Ovary (tissue), 10 donors: ENCODE data around the gene DPP3. TPM values are rescaled to one million over a fixed set of nuclear protein-coding genes. Genes with fewer than 3 reads are reported as not detected.
"Not testable (repeated sequence)": the region's sequence is repeated elsewhere in the genome, so short reads cannot be mapped to it uniquely, and the experiment has no call there.

Source experiments
- DNase-seq, 5 donors: peaks; one replicate each; pipeline ENCODE4 v3.0.0-alpha.2; 2019 to 2020
- H3K27ac ChIP-seq, 2 donors: fragments of 200-600 bp; one replicate each; pipeline versions ENCODE4 v1.5.1 to v1.8.0; 2019 to 2022
- H3K27me3 ChIP-seq: fragments of 200-600 bp; one replicate; pipeline ENCODE4 v1.8.0; 2022
- H3K36me3 ChIP-seq: fragments of 200-600 bp; sonication (generic); one replicate; pipeline ENCODE4 v1.5.1; 2019
- H3K4me1 ChIP-seq: one replicate; pipeline ENCODE4 v1.8.1; 2013; ENCODE audit warnings: mild to moderate bottlenecking, moderate library complexity; ENCODE audit not compliant: insufficient read depth
- H3K4me3 ChIP-seq: fragments of 200-600 bp; sonication (generic); one replicate; pipeline ENCODE4 v1.5.1; 2017
- H3K9me3 ChIP-seq, 2 donors: fragments of 200-600 bp in 1 of 2; sonication (generic) in 1 of 2; one replicate each; pipeline versions ENCODE4 v1.5.1 to v1.8.1; 2013 to 2019; ENCODE audit warnings: mild to moderate bottlenecking in 1 of 2, moderate library complexity in 1 of 2
- EP300 ChIP-seq: sonication (generic); formaldehyde crosslinking; IDR thresholded peaks from one replicate; pipeline ENCODE4 v1.6.1; 2017; ENCODE audit warnings: antibody characterized with exemption
- POLR2A ChIP-seq: fragments of 450-650 bp; IDR thresholded peaks from one replicate; pipeline ENCODE4 v1.6.1; 2017; ENCODE audit warnings: antibody characterized with exemption, mild to moderate bottlenecking, moderate library complexity
- WGBS, 3 donors: extraction: QIAGEN DNeasy Blood & Tissue Kit in 1 of 3; methylation state at CpG; one replicate each; pipeline versions ENCODE4 v1.1.5 to v1.1.7; 2013 to 2017; 5-methylcytosine and 5-hydroxymethylcytosine counted together
- intact Hi-C, 4 donors: fragments of 100-400 bp; cut with DNase I; formaldehyde crosslinking; loops; one replicate each; pipeline versions ENCODE4 v1.11.0 to v1.15.1; 2022 to 2023
- long read RNA-seq, 3 donors: library from polyadenylated mRNA in 2 of 3; unstranded in 2 of 3; transcript quantifications; one replicate each; pipeline ENCODE4 v2.0.0 and lab custom pipeline, GENCODE V29; 2021 to 2026
- polyA plus RNA-seq, 2 donors: library from polyadenylated mRNA; stranded (reverse); fragments of 200-250 nt in 1 of 2; fragments of 350-450 nt in 1 of 2; fragmentation: Illumina TruSeq in 1 of 2; extraction: RNeasy Lipid Tissue Mini Kit (QIAGEN cat#74804) in 1 of 2; gene quantifications; one replicate each; pipeline ENCODE4 v1.2.3, GENCODE V29; 2013 to 2014
- total RNA-seq, 7 donors: library from RNA; depleted of rRNA in 2 of 7; stranded (reverse); fragments of >200 nt in 2 of 7; fragmentation: NEBNext Ultra II Directional in 3 of 7; extraction: Animal tissue kit (Norgen Biotek cat#: 25700) in 3 of 7; gene quantifications; one replicate each; pipeline versions ENCODE4 v1.1.0 to v1.2.4, GENCODE V29; 2016 to 2023
- TF ChIP-seq, protein P1 (sequence below), 3 donors: fragments of 450-650 bp in 2 of 3; fragments of 200-600 bp in 1 of 3; IDR thresholded peaks; one replicate each; pipeline versions ENCODE4 v1.5.1 to v1.8.0; 2016 to 2022; ENCODE audit warnings: antibody characterized with exemption in 3 of 3, mild to moderate bottlenecking in 1 of 3
- donor health status: DM: no; HTN: no; CAD: no; lungs with moderate emphysema.
- donor health status: DM: no; HTN: no; CAD: no.
- donor health status: Bipolar disorder and iron deficiency.
- donor health status: DM: yes; HTN: yes; CAD: no.
- donor health status: DM: no; HTN: no; CAD: no.
- donor health status: DM: yes; HTN: yes; CAD: no.

DPP3 gene, protein sequence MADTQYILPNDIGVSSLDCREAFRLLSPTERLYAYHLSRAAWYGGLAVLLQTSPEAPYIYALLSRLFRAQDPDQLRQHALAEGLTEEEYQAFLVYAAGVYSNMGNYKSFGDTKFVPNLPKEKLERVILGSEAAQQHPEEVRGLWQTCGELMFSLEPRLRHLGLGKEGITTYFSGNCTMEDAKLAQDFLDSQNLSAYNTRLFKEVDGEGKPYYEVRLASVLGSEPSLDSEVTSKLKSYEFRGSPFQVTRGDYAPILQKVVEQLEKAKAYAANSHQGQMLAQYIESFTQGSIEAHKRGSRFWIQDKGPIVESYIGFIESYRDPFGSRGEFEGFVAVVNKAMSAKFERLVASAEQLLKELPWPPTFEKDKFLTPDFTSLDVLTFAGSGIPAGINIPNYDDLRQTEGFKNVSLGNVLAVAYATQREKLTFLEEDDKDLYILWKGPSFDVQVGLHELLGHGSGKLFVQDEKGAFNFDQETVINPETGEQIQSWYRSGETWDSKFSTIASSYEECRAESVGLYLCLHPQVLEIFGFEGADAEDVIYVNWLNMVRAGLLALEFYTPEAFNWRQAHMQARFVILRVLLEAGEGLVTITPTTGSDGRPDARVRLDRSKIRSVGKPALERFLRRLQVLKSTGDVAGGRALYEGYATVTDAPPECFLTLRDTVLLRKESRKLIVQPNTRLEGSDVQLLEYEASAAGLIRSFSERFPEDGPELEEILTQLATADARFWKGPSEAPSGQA
- total RNA-seq, result 10 to 100 TPM in 5 of 7 donors, 1 to 10 TPM in 2; 6.5 to 19.3 (median 13.1) TPM
- polyA plus RNA-seq, result 1 to 10 TPM; 8.2 TPM
- long read RNA-seq, donor 1, transcript DPP3-209 (18 exons, 2,974 nt), result minor isoform, 11 of 45 reads
- long read RNA-seq, donor 1, transcript DPP3-211 (18 exons, 3,078 nt), result major isoform, 16 of 45 reads
- long read RNA-seq, donor 1, partial matches to known transcripts, result 9 of 45 reads
- long read RNA-seq, donor 1, other reads (novel, unspliced or antisense), result 9 of 45 reads
- long read RNA-seq, donor 2, transcript DPP3-211 (18 exons, 3,078 nt), result major isoform, 5 of 10 reads
- long read RNA-seq, donor 2, transcript DPP3-209 (18 exons, 2,974 nt), result major isoform, 5 of 10 reads
- long read RNA-seq, donor 2, partial matches to known transcripts, result 0 of 10 reads
- long read RNA-seq, donor 2, other reads (novel, unspliced or antisense), result 0 of 10 reads
- long read RNA-seq, donor 3, transcript DPP3-209 (18 exons, 2,974 nt), result minor isoform, 6 of 26 reads
- long read RNA-seq, donor 3, transcript DPP3-211 (18 exons, 3,078 nt), result major isoform, 7 of 26 reads
- long read RNA-seq, donor 3, partial matches to known transcripts, result 7 of 26 reads
- long read RNA-seq, donor 3, other reads (novel, unspliced or antisense), result 6 of 26 reads

DNA sequence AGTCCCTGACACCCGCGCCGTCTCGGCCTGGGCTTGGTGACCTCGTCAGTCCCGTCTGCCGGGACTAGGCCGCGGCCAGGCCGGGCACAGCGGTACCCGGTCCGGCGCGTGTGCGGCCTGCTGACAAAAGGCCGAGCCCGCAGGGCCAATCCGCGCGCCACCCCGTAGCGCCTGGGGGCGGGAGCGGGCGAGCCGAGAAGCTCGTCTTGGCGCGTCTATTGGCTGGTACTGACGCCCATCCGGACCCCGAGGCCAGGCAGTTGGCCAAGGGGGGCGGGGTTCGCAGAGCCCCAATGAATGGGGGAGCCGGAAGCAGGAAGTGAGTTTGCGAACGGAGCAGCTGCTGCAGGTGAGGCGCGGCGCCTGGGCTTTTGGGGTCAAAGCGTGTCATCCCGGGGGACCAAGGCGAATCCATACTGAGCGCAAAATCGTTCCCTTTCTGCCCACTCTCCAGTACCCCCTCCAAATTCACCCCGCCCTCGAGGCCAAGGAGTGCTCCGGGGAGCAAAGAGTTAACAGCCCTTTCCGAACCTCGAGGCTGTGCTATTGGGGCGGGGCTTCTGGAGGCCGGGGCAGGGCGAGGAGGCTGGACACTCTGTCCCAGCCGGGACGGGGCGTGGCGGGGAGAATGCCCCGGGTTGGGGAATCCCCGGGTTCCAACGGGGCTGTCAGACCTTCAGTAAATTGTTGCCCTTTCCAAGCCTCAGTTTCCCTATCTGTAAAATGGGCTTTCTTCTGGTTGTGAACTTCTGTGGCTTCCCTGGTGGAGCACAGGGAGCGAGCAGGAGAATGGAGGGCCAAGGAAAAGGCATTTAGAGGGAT, at the start of gene DPP3:
Gene DPP3, plus strand, starts transcription at position 318 of the 822 bp plus-strand sequence. CDS start 1,767 bp downstream, outside the sequence.
- TF ChIP-seq EP300, result no peak
- TF ChIP-seq POLR2A, result peak; percentile 87
- TF ChIP-seq, protein P1, sequence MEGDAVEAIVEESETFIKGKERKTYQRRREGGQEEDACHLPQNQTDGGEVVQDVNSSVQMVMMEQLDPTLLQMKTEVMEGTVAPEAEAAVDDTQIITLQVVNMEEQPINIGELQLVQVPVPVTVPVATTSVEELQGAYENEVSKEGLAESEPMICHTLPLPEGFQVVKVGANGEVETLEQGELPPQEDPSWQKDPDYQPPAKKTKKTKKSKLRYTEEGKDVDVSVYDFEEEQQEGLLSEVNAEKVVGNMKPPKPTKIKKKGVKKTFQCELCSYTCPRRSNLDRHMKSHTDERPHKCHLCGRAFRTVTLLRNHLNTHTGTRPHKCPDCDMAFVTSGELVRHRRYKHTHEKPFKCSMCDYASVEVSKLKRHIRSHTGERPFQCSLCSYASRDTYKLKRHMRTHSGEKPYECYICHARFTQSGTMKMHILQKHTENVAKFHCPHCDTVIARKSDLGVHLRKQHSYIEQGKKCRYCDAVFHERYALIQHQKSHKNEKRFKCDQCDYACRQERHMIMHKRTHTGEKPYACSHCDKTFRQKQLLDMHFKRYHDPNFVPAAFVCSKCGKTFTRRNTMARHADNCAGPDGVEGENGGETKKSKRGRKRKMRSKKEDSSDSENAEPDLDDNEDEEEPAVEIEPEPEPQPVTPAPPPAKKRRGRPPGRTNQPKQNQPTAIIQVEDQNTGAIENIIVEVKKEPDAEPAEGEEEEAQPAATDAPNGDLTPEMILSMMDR (IDR thresholded peaks at IDR 0.05), result no peak
- no peaks in the 10 kb centered on the region for H3K27me3 ChIP-seq
- intact Hi-C loops, result no loop called here
- WGBS, 3 donors, result 0 to 1% (median 1%) methylated on average over 40 to 62 of the region's 62 CpGs
- no peaks in the 10 kb centered on the region for H3K9me3 ChIP-seq
- no peaks in the 10 kb centered on the region for H3K36me3 ChIP-seq
- H3K27ac ChIP-seq, result peak within 1 kb of the TSS; percentile 49 to 82
- H3K4me1 ChIP-seq, result peaks cover 2% of the 10 kb centered on the region
- peak; percentile 97 to 99 (median 98) for DNase-seq
- H3K4me3 ChIP-seq, result peak within 1 kb of the TSS; percentile 59

DNA sequence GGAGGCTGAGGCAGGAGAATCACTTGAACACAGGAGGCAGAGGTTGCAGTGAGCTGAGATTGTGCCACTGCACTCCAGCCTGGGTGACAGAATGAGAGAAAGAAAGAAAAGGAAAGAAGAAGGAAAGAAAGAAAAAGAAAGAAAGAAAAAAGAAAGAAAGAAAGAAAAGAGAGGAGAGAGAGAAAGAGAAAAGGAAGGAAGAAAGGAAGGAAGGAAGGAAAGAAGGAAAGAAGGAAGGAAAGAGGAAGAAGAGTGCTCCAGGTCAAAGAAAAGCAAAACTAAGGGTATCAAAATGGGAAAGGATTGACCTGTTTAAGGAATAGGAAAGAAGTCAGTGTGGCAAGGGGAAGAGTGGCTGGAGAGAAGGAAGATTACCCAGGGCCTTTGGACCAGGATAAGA, 48.9 kb upstream of the DPP3 start:
- H3K4me1 ChIP-seq, H3K9me3 ChIP-seq, H3K27ac ChIP-seq, DNase-seq, H3K27me3 ChIP-seq, H3K36me3 ChIP-seq, intact Hi-C loops, H3K4me3 ChIP-seq: not testable (repeated sequence)

GRCh38 chr11:66431871-66432329, 48.3 kb upstream of the DPP3 start:
- H3K27me3 ChIP-seq, H3K4me3 ChIP-seq, intact Hi-C loops, H3K27ac ChIP-seq, H3K36me3 ChIP-seq, H3K4me1 ChIP-seq, H3K9me3 ChIP-seq, DNase-seq: not testable (repeated sequence)
- 79 to 83% (median 80%) methylated on average over 8 of the region's 8 CpGs for WGBS, 3 donors

GRCh38 chr11:66432597-66432996, 47.6 kb upstream of the DPP3 start:
- Histone ChIP-seq H3K9me3 (no peaks in the 10 kb centered on the region), H3K27ac (no peak overlapping the region), H3K36me3 (no peaks in the 10 kb centered on the region), H3K4me1 (no peaks in the 10 kb centered on the region), H3K27me3 (no peaks in the 10 kb centered on the region), H3K4me3 (no peak overlapping the region)
- intact Hi-C loops, result no loop called here
- no peak for DNase-seq
- TF ChIP-seq EP300, result no peak
- TF ChIP-seq, protein P1 (IDR thresholded peaks at IDR 0.05), result no peak
- TF ChIP-seq POLR2A, result no peak
- WGBS, 3 donors, result 89 to 94% (median 90%) methylated on average over 7 of the region's 7 CpGs
